HepG2 (cell line): ENCODE results near the gene OCSTAMP. TPM values are rescaled to one million over a fixed set of nuclear protein-coding genes. Genes with fewer than 3 reads are reported as not detected.

ENCODE experiments used
- ATAC-seq: fragments of 200-7000 bp; cut with Tn5 transposase; 3 replicates; pipeline ENCODE4 v1.9.1; 2020; ENCODE audit warnings: mild to moderate bottlenecking, moderate library complexity
- BruUV-seq: library from RNA; stranded (reverse); fragments of 400-500 nt; replicated peaks from 2 replicates; lab custom pipeline; 2021; lab: Mats Ljungman, UMichigan
- CTCF ChIA-PET: fragments of 300-600 bp; formaldehyde crosslinking; extraction: SDS; loops from one replicate; lab custom pipeline; 2021; ENCODE audit warnings: low total read pairs, inconsistent platforms, low intra/inter-chr PET ratio; lab: Yijun Ruan, JAX
- POLR2A ChIA-PET: fragments of 350-600 bp; sonication (Branson Sonifier 250); formaldehyde crosslinking; loops from one replicate; lab custom pipeline; 2020; ENCODE audit warnings: antibody characterized with exemption, inconsistent platforms; lab: Yijun Ruan, JAX
- DNase-seq: peaks from one replicate; pipeline ENCODE4 v3.0.0-alpha.2; 2015; ENCODE audit warnings: low spot score
- FAIRE-seq: peaks from 3 replicates; lab custom pipeline; 2011; peaks lifted over from hg19 to GRCh38; lab: Jason Lieb, UNC
- H2AFZ ChIP-seq: one replicate; pipeline ENCODE4 v1.6.1; 2011; ENCODE audit warnings: low read length, inconsistent platforms
- H3K27ac ChIP-seq: fragments of 300-600 bp; 3 replicates; pipeline ENCODE4 v1.8.0; 2011; ENCODE audit warnings: mixed run types, mild to moderate bottlenecking, mixed read lengths, low read length, inconsistent platforms; ENCODE audit not compliant: insufficient read depth; ENCODE audit errors: extremely low read length
- H3K27me3 ChIP-seq, 2 experiments: fragments of 200-600 bp in 1 of 2; 2 replicates in 1 of 2; 3 replicates in 1 of 2; pipeline versions ENCODE4 v1.6.0 to v1.8.0; 2011; ENCODE audit warnings: low read length in 2 of 2, mild to moderate bottlenecking in 2 of 2, moderate library complexity in 2 of 2, inconsistent platforms in 1 of 2; ENCODE audit not compliant: insufficient read depth in 2 of 2, control insufficient read depth in 1 of 2
- H3K36me3 ChIP-seq, 2 experiments: fragments of 200-600 bp in 1 of 2; replicated peaks in 1 of 2; 2 replicates in 1 of 2; 3 replicates in 1 of 2; pipeline versions ENCODE4 v1.5.1 to v1.8.0; 2011; ENCODE audit warnings: low read length in 2 of 2, inconsistent platforms in 1 of 2; ENCODE audit not compliant: insufficient read depth in 2 of 2, control insufficient read depth in 1 of 2
- H3K4me1 ChIP-seq: 2 replicates; pipeline ENCODE4 v1.5.1; 2012; ENCODE audit warnings: low read length, inconsistent platforms; ENCODE audit not compliant: insufficient read depth
- H3K4me2 ChIP-seq: 2 replicates; pipeline ENCODE4 v1.6.0; 2011; ENCODE audit warnings: low read depth, low read length, inconsistent platforms
- H3K4me3 ChIP-seq, 3 experiments: fragments of 200-600 bp in 1 of 3; sonication (generic), shearing (Covaris generic) in 1 of 3; replicated peaks in 1 of 3; 2 replicates each; pipeline ENCODE4 v1.5.1; 2011 to 2016; ENCODE audit warnings: low read length in 3 of 3, inconsistent platforms in 2 of 3, low read depth in 2 of 3, mild to moderate bottlenecking in 2 of 3, control low read depth in 1 of 3, mixed read lengths in 1 of 3; ENCODE audit not compliant: insufficient read depth in 1 of 3
- H3K79me2 ChIP-seq: one replicate; pipeline ENCODE4 v1.6.1; 2011; ENCODE audit warnings: low read length, inconsistent platforms; ENCODE audit not compliant: insufficient read depth
- H3K9ac ChIP-seq: 2 replicates; pipeline ENCODE4 v1.6.0; 2011; ENCODE audit warnings: mild to moderate bottlenecking, low read depth, low read length, inconsistent platforms; ENCODE audit not compliant: insufficient read depth
- H3K9me3 ChIP-seq: 2 replicates; pipeline ENCODE4 v1.5.1; 2012; ENCODE audit warnings: mild to moderate bottlenecking, low read length
- H4K20me1 ChIP-seq: 2 replicates; pipeline ENCODE4 v1.6.0; 2011; ENCODE audit warnings: inconsistent platforms, mild to moderate bottlenecking, low read length, moderate library complexity; ENCODE audit not compliant: insufficient read depth
- ATAD3A ChIP-seq: sonication (generic); formaldehyde crosslinking; IDR thresholded peaks from 2 replicates; pipeline ENCODE4 v1.4.0; 2020; ENCODE audit warnings: missing genetic modification reagents
- CBX5 ChIP-seq: sonication (generic); formaldehyde crosslinking; IDR thresholded peaks from 2 replicates; pipeline ENCODE4 v1.4.0; 2020; ENCODE audit warnings: missing genetic modification reagents, borderline replicate concordance
- CC2D1A ChIP-seq: sonication (generic); formaldehyde crosslinking; IDR thresholded peaks from 2 replicates; pipeline ENCODE4 v1.8.1; 2023; ENCODE audit warnings: mild to moderate bottlenecking, missing genetic modification reagents
- ETV5 ChIP-seq: IDR thresholded peaks from 2 replicates; pipeline ENCODE4 v1.6.1; 2018; ENCODE audit warnings: missing biosample characterization, missing genetic modification reagents, inconsistent platforms, borderline replicate concordance
- HNRNPK ChIP-seq: fragments of 200-400 bp; formaldehyde crosslinking; IDR thresholded peaks from 2 replicates; pipeline ENCODE4 v1.6.1; 2018; ENCODE audit warnings: low read length, low read depth, moderate library complexity, mild to moderate bottlenecking; ENCODE audit not compliant: poor library complexity, severe bottlenecking
- ISX ChIP-seq: sonication (generic); formaldehyde crosslinking; conservative IDR thresholded peaks from 2 replicates; pipeline ENCODE4 v1.5.0; 2020; ENCODE audit warnings: missing genetic modification reagents
- MTF2 ChIP-seq: sonication (generic); formaldehyde crosslinking; IDR thresholded peaks from 2 replicates; pipeline ENCODE4 v1.5.0; 2020; ENCODE audit warnings: missing genetic modification reagents, borderline replicate concordance
- MZF1 ChIP-seq: sonication (generic); formaldehyde crosslinking; IDR thresholded peaks from 2 replicates; pipeline ENCODE4 v1.8.1; 2023; ENCODE audit warnings: mild to moderate bottlenecking, missing genetic modification reagents, borderline replicate concordance
- REST ChIP-seq, 2 experiments: IDR thresholded peaks; 2 replicates each; pipeline ENCODE4 v1.6.1; 2011 to 2012; ENCODE audit warnings: low read length in 2 of 2, borderline replicate concordance in 1 of 2, low read depth in 1 of 2, mild to moderate bottlenecking in 1 of 2, moderate library complexity in 1 of 2
- SMARCC2 ChIP-seq: fragments of 450-650 bp; IDR thresholded peaks from 2 replicates; pipeline ENCODE4 v1.6.1; 2017; ENCODE audit warnings: antibody characterized with exemption, mild to moderate bottlenecking
- ZBTB1 ChIP-seq: sonication (generic); formaldehyde crosslinking; IDR thresholded peaks from 2 replicates; pipeline ENCODE4 v1.4.0; 2020; ENCODE audit warnings: missing genetic modification reagents, borderline replicate concordance
- ZNF263 ChIP-seq: sonication (generic); formaldehyde crosslinking; IDR thresholded peaks from 2 replicates; pipeline ENCODE4 v1.4.0; 2020; ENCODE audit warnings: missing genetic modification reagents
- ZNF264 ChIP-seq: sonication (generic); formaldehyde crosslinking; IDR thresholded peaks from 2 replicates; pipeline ENCODE4 v1.4.0; 2020; ENCODE audit warnings: missing genetic modification reagents
- ZNF773 ChIP-seq: sonication (generic); formaldehyde crosslinking; IDR thresholded peaks from 2 replicates; pipeline ENCODE4 v1.4.0; 2020; ENCODE audit warnings: missing genetic modification reagents, borderline replicate concordance
- WGBS: methylation state at CpG from one replicate; pipeline ENCODE4 v1.1.6; 2017; ENCODE audit warnings: low lambda C conversion rate; 5-methylcytosine and 5-hydroxymethylcytosine counted together
- in situ Hi-C: cut with HindIII; loops from 2 replicates; pipeline ENCODE4 v1.10.0; 2017; ENCODE audit warnings: low pct_unique_long_range_greater_than_20kb; ENCODE audit not compliant: extremely low pct_ligation_motif_present
- intact Hi-C: fragments of 100-400 bp; cut with micrococcal nuclease; formaldehyde crosslinking; loops from one replicate; pipeline ENCODE4 v1.10.0; 2022; ENCODE audit not compliant: unreplicated experiment
- polyA plus RNA-seq, 8 experiments: library from polyadenylated mRNA; depleted of rRNA in 3 of 8; stranded (reverse) in 7 of 8; unstranded in 1 of 8; fragments of >200 nt; fragmentation: Illumina TruSeq in 4 of 8; extraction: Trizol in 4 of 8; gene quantifications; 2 replicates each; pipeline versions ENCODE4 v1.2.1 to v1.2.3, GENCODE V29; 2011 to 2016; ENCODE audit warnings: low read depth in 4 of 8, missing spikeins in 1 of 8, mixed read lengths in 1 of 8; ENCODE audit not compliant: insufficient read depth in 1 of 8
- total RNA-seq, 5 experiments: library from RNA; depleted of rRNA; stranded (reverse); fragments of >200 nt; fragmentation: Illumina TruSeq; extraction: Trizol; gene quantifications; 2 replicates each; pipeline ENCODE4 v1.2.3, GENCODE V29; 2016; ENCODE audit warnings: low read depth in 1 of 5
- TF ChIP-seq, protein P1 (sequence below): sonication (generic); formaldehyde crosslinking; IDR thresholded peaks from 2 replicates; pipeline ENCODE4 v1.4.0; 2020; ENCODE audit warnings: missing genetic modification reagents

The OCSTAMP gene
- total and polyA plus RNA-seq, 2 of the 13 experiments (the other 11 are each of a cell fraction or from before 2014, with no cell fraction given), result not detected

DNA sequence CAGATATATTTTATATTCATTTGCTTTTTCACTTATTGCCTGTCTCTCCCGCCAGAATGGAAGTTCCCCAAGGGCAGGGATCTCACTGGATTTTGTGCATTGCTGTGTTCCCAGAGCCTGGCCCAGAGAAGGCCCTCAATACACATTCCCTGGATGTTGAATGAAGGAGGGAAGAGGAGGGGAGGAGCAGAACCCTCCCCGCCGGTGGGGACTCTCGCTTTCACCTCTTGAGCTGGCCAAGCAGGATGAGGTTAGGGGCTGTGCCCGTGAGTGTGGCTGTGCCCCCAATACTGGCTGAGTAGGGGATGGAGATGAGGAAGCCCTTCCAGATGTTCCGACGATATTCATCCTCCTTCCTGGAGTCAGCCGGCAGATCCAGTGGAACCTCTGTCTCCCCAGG is 45.5 kb upstream of the OCSTAMP start:
- WGBS, result 90% methylated on average over 8 of the region's 8 CpGs
- intact Hi-C loops, result no loop called here
- no peak for FAIRE-seq
- POLR2A ChIA-PET, result no interaction called here
- no peak for TF ChIP-seq ATAD3A (CRISPR knock-in tag)
- no peak for TF ChIP-seq ZNF773
- TF ChIP-seq, protein P1, sequence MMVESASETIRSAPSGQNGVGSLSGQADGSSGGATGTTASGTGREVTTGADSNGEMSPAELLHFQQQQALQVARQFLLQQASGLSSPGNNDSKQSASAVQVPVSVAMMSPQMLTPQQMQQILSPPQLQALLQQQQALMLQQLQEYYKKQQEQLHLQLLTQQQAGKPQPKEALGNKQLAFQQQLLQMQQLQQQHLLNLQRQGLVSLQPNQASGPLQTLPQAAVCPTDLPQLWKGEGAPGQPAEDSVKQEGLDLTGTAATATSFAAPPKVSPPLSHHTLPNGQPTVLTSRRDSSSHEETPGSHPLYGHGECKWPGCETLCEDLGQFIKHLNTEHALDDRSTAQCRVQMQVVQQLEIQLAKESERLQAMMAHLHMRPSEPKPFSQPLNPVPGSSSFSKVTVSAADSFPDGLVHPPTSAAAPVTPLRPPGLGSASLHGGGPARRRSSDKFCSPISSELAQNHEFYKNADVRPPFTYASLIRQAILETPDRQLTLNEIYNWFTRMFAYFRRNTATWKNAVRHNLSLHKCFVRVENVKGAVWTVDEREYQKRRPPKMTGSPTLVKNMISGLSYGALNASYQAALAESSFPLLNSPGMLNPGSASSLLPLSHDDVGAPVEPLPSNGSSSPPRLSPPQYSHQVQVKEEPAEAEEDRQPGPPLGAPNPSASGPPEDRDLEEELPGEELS (CRISPR knock-in tag), result no peak
- no peak for TF ChIP-seq SMARCC2
- no peak for TF ChIP-seq MZF1 (CRISPR knock-in tag)
- no peak for TF ChIP-seq HNRNPK
- TF ChIP-seq ISX (CRISPR knock-in tag), result no peak
- no peak for TF ChIP-seq CBX5
- no peak for TF ChIP-seq CC2D1A (CRISPR knock-in tag)
- TF ChIP-seq ZBTB1 (CRISPR knock-in tag), result no peak
- no peak for TF ChIP-seq ZNF264 (CRISPR knock-in tag)
- TF ChIP-seq ETV5, result no peak
- no peak for TF ChIP-seq ZNF263 (CRISPR knock-in tag)
- TF ChIP-seq REST (IDR thresholded peaks at IDR 0.05; ENCODE audit: borderline replicate concordance in 1 of 2, low read depth in 1 of 2, low read length in 2 of 2), result no peak
- TF ChIP-seq MTF2 (CRISPR knock-in tag), result no peak
- no peaks in the 10 kb centered on the region for H3K27me3 ChIP-seq
- no peak for DNase-seq
- in situ Hi-C loops, result no loop called here
- H3K4me1 ChIP-seq, result peaks cover 29% of the 10 kb centered on the region
- no peaks in the 10 kb centered on the region for H3K9me3 ChIP-seq
- BruUV-seq, result no TSS peak
- CTCF ChIA-PET, result no interaction called here
- H3K27ac ChIP-seq, result no peak overlapping the region
- H3K9ac ChIP-seq, result no peak overlapping the region
- no peaks in the 10 kb centered on the region for H4K20me1 ChIP-seq
- H2AFZ ChIP-seq, result no peak overlapping the region
- H3K79me2 ChIP-seq, result no peaks in the 10 kb centered on the region
- H3K36me3 ChIP-seq, result peaks cover 0 to 19% of the 10 kb centered on the region in 2 experiments; a peak in 3 of 5 replicates
- H3K4me2 ChIP-seq, result no peak overlapping the region
- H3K4me3 ChIP-seq, result no peak overlapping the region
- ATAC-seq, result no peak
